Measurements from ENCODE around the gene NPR3.
A peak's percentile ranks its signal among the peaks of the same experiment; 100 is the strongest.

Gene NPR3

GRCh38 chr5:32840606-32841005, 129.5 kb downstream of the NPR3 start:
- H3K4me3 ChIP-seq (ENCODE audit: control insufficient read depth, low read depth, low read length) = no peak overlapping the region
- DNase-seq (ENCODE audit: low read depth) = peak; percentile 6
- no peak for TF ChIP-seq CTCF (conservative IDR thresholded peaks at IDR 0.05; ENCODE audit: control insufficient read depth, insufficient read depth, low read depth, low read length)
